SW480 (cell line): ENCODE measurements around the gene TSPEAR.
"Not testable (repeated sequence)": the region's sequence is repeated elsewhere in the genome, so short reads cannot be mapped to it uniquely, and the experiment has no call there.

ENCODE experiments used
- DNase-seq: peaks from one replicate; pipeline ENCODE4 v3.0.0-alpha.2; 2016; ENCODE audit warnings: low spot score

Gene TSPEAR

DNA sequence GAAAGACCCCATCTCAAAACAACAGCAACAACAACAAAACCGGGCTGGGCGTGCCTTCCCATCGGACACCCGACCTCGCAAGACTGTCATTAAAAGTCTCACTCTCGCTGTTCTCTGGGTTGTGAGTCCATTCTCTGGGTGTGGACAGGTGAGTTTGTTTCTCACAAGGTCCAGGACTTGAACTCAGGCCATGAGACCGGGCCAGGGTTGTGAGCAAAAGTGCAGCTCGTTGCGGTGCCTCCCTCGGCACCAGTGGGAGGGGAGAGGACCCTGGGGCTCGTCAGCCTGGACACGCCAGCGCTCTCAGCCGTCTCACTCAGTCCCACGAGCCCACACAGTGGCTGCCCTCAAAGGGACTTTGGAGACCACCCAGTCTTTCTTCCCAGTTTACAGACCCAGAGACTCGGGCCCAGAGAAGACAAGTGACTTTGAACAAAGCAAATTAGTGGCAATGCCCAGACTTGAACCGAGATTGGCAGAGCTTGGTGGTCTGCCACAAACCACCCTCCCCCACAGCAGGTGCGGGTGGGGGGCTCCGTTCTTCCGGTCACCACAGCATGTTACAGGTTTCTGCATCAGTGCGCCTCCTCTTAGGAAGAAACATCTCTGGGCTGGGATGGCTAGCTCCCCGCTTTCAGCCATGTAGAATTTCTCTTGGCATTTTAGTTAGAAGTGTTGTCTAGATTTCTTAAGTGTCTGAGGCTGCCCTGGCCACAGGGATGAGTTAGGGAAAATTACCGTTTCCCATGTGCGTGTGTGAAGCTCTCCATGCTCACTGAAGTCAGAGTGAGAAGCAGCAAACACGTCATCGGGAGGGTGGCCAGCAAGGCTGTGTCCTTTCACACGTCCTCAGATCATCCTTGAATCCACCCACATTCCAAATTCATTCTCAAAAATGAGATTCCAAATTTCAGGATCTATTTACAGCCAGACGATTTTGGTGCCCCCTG, 227.8 kb downstream of the TSPEAR start:
- DNase-seq = no peak

GRCh38 chr21:44482581-44483287, 228.6 kb downstream of the TSPEAR start:
- DNase-seq = no peak

DNA sequence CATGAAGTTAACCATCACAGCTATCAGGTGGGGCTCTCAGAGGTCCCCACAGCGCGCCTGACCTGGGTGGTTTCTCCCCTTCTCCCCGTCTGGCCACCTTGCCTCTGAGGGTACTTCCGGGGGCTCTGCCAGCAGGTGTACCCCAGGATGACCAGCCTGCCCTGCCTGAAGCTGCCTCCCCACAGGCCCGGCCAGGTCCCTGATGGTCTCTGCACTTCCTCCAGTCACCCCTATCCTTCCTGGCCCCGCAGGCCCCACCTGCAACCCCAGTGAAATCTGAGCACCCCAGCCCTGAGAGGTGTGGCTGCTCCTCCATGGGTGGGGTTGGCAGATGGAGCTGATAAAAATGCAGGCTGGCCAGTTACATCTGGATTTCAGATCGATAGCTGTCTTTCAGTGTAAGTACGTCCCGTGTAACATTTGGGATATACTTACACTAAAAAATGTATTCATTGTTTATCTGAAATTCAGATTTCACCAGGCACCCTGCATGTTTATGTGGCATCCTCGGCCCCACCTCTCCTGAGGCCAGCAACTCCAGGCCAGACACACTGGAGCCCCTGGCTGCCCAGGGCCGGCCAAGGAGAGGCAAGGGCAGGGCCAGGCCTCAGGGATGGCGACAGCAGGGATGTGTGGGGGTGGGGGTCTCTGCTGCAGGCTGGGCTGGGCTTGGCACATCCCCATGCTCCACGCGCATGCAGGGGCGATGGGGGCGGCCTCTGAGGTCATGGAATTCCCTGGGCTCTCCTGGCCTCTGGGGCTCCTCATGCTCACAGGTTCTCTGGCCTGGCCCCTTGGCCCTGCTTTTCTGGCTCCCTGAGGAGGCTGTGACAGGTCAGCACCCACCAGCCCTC, 230.9 kb downstream of the TSPEAR start:
- no peak for DNase-seq

GRCh38 chr21:44479556-44480199, 231.7 kb downstream of the TSPEAR start:
- not testable (repeated sequence) for DNase-seq

GRCh38 chr21:44478801-44479167, 232.6 kb downstream of the TSPEAR start:
- DNase-seq = no peak

DNA sequence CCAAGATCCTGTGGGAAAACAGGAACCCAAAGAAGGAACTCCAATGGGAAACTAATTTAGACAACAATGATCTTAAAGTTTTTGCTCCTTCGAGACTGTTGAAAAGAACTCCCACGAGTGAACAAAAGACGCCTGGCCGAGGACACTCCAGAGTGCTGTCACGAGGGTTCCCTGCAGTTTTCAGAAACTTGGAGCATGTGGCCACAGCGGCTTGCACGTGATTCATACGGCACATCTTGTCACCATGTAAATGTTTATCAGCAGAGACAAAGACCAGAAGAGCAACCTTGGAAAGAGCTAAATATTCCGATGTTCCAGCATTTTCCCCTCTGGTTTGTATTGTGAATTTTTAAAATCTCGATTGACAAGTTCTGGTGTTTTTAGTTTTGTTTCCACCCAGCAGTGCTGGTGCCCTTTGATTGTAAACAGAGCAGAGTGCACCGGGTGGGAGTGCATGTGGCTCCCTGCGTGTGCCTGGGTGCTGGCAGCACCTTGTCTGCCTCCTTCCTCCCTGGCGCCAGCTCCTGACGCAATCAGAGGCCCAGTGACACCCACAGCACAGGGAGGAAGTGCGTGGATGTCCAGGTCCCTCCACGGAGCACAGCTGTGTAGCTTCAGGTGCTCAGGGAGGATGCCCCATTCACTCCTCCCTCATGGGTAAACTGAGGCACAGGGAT, 233.1 kb downstream of the TSPEAR start:
- no peak for DNase-seq

GRCh38 chr21:44477712-44478111, 233.7 kb downstream of the TSPEAR start:
- no peak for DNase-seq

- no peak for DNase-seq
Measured at GRCh38 chr21:44477131-44477530, 234.2 kb downstream of the TSPEAR start.

DNA sequence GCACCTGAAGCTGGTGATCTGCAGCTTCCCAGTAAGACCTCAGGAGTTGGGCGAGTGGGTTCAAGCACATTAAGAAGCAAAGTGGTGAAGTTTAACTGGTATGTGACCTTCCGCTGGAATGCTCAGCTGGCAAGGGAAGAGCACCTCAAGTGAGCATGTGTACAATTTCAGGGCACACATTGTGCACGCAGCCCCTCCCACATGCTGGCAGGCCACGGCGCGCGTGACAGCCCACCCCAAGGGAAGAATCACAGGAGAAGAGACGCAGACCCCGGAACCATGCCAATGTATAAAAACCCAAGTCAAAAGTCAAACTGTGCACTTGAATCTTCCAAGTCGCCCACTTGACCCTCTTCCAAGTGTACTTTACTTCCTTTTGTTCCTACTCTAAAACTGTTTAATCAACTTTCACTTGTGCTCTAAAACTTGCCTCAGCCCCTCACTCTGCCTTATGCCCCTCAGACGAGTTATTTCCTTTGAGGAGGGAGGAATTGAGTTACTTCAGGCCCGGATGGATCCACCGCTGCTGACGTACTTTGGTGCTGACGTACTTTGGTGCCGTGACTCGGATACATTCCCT, 236.0 kb downstream of the TSPEAR start:
- DNase-seq = no peak

- no peak for DNase-seq
Measured at GRCh38 chr21:44473915-44474555, 237.3 kb downstream of the TSPEAR start.

- no peak for DNase-seq
Measured at GRCh38 chr21:44471996-44472395, 239.4 kb downstream of the TSPEAR start.

- DNase-seq = no peak
Measured at GRCh38 chr21:44471341-44471740, 240.0 kb downstream of the TSPEAR start.

- DNase-seq = no peak
Measured at GRCh38 chr21:44467859-44468195, 243.5 kb downstream of the TSPEAR start.

- no peak for DNase-seq
Measured at GRCh38 chr21:44466996-44467858, 244.1 kb downstream of the TSPEAR start.

- DNase-seq = no peak
Measured at GRCh38 chr21:44466351-44466954, 244.9 kb downstream of the TSPEAR start.

DNA sequence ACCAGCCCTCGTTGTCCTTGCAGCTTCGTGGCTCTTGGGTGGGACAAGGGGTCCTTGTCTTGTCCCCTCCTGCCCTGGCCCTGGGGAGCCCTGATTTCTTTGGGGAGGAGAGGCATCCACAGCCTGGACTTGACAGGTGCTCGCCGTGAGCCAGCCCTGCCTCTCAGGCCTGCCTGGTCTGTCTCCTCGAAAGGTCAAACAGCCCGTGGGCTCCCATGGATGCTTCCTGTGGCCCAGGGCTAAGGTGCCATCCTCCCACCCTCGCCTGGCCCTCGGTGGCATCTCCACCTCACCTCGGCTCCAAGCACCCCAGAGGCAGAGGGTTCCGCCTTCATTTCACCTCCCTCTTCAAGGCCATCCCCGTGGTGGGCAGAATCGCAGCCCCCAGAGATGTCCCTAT, 247.0 kb downstream of the TSPEAR start:
- DNase-seq = no peak

DNA sequence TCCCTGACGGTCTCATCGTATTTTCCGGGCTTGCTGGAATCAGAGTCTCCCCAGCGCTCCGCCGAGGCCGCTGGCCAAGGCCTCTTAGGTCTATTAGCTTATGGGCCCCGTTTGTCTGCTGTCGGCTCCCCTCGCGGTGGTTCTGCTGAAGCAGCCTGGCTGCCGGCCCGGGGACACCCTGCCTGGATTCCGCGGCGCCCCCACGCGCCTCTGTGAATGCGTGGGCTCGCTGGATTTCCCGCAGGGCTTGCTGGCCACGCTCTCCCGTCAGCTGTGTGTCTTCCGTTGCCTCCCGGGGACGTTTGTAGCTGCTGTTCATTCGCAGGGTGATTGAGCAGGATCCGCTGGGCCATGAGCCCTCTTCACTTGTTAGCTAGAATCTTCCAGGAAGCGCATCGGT, 247.6 kb downstream of the TSPEAR start:
- DNase-seq = no peak

DNA sequence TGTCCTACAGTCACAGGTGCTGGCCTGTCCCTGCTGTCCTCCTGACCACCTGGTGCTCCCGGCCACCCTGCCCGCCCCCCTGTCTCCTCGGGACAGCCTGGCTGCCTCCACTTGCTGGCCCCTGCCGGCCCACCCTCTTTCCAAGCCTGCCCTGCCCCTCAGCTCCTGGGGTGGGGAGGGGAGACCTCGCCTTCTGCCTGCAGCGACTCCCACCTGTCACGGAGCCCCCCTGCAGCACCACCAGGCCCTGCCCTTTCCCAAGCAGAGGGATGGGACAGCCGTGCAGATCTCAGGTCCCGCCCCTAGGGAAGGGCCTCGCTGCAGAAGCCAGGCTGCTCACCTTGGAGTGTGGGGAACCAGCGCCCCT, 248.6 kb downstream of the TSPEAR start:
- no peak for DNase-seq
